ENCODE data around the gene ADAMTS15.

ADAMTS15 gene

DNA sequence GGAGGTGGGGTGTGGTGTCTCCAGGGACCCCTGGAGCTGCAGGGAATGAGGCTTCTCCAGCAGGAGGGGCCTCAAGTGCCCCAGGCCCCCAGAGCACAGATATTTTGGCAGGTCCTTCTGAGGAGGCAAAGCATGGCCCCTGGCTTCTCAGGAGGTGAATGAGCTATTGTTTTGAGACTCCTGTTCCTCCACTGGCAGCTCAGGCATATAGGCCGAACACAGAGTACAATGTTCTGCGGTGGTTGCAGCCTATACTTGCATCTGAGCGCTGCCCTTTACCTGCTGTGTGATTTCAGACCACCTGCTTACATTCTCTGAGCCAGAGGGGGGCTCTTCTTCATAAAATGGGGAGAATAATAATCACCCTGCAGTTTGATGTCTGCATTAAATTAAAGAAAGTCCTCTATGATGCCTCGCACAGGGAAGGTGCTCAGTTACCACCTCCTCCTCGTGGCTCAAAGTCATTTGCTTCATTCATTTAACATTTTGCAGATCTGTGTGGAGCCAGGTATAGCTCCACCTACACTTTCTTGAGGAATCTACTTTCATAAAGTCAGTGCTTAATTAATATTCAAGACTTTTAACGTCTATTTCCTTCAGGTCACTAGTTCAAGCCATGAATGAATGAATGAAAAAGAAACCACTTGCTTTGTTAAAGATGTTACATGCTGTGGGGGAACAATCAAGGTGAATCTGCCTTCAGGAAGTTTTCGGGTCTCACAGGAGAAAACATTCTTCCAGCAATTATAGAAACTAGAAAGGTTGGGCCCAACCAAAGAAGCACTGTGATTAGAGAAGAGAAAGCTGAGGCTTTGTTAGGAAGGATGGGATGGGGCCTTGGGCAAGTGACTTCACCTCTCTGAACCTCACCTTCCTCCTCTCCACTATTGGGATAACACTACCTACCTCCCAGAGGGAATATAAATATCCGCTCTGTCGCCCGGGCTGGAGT lies 68.4 kb downstream of the ADAMTS15 start:
- DNase-seq = no peak

DNA sequence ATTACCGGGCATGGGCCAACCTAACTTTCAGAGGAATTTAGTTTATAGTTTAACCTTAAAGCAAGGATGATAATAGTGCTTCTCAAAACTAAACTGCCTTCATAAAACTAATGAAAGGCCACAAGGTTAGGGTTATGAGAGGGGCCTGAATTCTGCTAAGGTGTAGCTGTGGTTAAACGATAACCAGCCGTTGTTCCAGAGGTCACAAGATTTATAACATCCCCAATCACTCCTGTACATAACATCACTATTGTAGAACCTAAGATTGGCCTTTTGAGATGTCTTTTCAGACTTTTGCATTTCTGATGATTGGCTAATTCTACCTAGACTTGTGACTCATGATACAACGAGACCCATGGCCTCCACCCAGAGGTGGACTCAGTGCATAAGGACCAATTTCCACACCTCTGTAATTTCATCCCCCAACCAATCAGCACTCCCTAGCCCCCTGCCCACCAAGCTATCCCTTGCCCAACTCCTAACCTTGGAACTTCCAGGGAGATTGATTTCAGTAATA lies 69.8 kb downstream of the ADAMTS15 start:
- no peak for DNase-seq

DNA sequence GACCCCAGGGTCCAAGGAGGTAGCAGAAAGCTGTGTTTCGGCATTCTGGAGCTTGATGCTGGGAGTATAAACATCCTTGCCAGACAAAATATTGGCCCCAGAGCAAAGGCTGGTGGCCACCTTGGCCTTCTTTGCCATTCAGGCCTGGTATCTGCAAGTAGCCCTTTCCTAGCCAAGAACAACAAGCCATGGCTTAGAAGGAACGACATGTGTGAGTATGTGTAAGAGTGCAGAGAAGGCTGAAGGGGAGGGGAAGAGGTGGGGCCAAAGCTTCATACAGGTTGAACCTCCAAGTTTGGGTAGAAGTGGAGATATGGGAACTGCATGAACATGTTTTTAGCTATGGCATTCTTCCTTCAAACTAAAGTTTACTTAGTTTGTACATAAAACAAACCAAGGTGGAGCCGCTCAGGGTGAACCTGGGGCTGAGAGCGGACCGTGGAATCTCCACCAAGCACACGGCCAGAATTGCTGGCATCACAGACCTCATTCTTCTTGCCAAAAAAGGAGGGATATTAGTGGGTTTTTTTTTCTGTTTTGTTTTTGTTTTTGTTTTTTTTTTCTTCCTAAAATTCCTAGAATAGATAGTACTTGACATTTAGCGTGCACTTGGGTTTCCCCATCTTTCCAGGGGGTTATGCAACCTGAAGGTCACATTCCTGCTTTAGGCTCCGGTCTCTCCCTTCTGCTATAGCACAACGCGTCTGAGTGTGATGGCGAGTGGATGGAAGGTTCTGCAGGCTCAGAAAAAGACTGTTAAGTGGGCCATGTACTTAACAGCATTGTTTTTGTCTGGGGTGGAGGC lies 70.9 kb downstream of the ADAMTS15 start:
- no peak for DNase-seq

DNA sequence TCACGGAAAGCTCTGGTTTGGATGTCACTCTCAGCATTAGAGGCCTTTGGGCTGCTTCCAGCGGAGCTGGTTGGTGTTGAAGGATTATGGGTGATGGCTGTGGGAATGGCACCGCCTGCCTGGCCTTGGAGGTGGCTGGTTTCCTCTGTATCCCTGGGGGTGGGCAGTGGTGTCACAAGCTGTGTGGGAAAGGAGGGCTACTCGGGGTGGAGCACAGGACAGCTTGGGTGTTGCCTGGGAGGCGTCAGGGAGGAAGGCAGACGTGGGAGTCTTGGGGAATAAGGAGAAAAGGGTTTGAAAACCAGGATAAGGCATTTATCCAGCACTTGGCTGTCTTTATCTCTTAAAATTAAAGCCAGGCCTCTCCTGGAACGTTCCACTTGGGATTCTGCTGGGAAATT lies 71.8 kb downstream of the ADAMTS15 start:
- no peak for DNase-seq

DNA sequence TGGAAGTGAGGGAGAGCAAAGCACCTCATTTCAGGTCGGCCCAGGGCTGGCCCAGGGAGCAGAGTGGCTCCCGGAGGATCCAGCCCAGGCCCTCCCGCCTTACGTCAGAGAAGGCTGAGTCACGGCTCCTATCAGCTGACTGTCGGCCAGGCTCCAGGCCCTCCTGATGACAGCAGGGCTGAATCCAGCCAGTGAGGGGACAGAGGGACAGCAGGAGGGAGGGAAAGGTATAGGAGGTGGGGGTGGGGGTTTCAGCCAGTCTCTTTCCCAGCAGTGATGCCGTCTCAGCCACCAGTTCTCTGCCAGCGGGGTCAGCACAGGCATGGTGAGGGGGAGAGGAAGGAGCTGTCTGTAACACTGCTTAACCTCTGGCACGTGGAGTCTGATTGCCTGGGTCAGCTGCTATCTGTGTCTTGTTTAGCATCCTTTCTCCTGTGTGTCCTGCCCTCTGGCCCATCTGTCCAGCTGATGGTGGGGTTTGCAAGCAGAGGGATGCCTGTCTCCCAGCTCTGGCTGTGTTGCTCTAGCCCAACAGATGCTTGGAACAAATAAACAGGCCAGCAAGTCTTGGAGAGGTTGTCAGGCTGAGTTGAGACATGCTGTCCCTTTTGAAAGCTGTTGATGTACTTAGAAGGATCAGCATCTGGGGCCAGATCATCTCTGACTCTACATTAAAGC lies 74.0 kb downstream of the ADAMTS15 start:
- DNase-seq = peak in 1 of 2 donors; percentile 2

DNA sequence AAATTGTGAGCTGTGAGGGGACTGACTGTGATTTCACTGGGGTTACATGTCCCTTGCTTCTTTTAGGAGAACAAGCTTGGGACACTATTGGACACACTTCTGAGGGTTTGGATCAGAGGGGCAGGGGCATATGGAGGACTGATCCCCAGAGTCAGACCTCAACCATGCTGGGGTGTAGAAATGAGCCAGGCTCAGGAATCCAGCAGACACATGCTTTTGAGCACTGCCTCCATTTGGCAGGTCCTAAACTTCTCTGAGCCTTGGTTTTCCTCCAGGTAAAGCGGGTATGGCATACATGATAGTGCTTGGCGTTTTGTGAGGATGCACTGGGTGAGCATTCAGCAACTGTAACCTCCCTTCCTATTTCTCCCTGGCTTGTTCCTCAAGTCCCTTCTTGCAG lies 74.7 kb downstream of the ADAMTS15 start:
- DNase-seq = no peak

DNA sequence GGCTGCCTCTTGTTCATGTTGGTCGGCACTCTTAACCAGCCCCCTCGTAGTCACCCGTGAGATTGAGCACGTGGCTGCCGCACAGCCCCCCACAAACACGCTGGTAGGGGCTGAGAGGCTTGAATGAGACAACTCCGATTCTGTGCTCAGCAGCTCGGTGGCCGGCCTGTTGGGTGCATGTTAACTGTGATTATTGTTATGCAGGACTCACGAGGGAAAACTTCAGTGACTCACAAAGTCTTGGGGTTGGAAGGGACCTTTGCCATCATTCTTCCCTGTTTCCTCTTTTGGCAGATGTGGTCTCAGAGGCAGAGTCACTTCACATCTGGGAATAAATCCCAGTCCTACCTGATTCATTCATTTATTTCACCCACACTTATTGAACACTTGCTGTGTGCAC lies 75.2 kb downstream of the ADAMTS15 start:
- DNase-seq = no peak

DNA sequence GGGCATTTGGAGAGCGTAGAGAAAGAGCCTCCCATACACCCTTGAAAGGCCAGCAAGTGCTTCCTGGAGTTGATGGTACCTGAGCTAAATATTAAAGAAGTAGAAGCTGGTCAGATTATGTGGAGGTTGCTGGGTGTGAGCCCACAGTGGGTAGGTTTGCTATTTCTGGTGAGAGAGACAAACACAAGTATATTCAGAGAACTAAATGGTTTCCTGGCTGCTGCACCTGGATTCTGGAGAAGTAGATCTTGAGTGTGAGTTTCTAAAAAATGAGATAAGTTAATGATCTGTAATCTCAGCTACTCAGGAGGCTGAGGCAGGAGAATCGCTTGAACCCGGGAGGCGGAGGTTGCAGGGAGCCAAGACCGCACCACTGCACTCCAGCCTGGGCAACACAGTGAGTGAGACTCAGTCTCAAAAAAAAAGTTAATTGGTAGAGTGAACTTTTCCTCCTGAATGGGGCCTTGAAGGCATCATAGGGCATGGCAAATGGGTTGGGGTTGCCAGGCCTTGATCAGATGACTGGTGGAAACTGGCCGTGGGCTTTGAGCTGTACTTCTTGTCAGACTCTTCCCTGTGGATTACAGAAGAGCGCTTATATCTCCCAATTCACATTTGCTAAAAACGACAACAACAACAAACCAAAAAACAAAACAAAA lies 75.8 kb downstream of the ADAMTS15 start:
- no peak for DNase-seq

DNA sequence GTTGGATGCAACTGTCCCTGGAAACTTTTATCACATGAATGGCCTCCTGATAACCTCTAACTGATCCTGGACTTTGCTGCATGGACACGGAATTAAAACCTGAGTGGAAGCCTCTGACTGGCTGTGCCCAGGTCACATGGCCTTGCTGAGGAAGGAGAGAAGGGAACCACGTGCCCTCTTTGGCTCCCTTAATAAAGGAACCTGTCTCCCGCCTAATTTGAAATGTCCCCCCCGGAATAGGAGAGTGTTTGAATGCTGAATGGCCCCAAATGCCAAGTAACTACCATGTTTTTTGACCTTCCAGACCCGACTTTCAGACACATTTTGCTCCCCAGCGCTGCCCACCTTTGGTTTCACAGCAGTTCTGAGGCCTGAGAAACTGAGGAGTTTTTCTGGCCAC lies 76.9 kb downstream of the ADAMTS15 start:
- DNase-seq = no peak

Measured in hippocampal formation (tissue), 2 donors.